Adrenal gland (tissue), 5 donors: ENCODE measurements around the gene STX8.

Experiments used
- CTCF ChIP-seq, 6 experiments: fragments of 450-650 bp in 4 of 6; fragments of 200-600 bp in 2 of 6; sonication (generic) in 1 of 6; IDR thresholded peaks; 1 replicate in 5 of 6; 2 replicates in 1 of 6; pipeline versions ENCODE4 v1.5.1 to v1.8.0; 2016 to 2021; ENCODE audit warnings: antibody characterized with exemption in 6 of 6, mild to moderate bottlenecking in 2 of 6, moderate library complexity in 1 of 6
- POLR2A ChIP-seq, 2 donors: fragments of 450-650 bp; IDR thresholded peaks; one replicate each; pipeline ENCODE4 v1.6.1; 2017; ENCODE audit warnings: antibody characterized with exemption in 2 of 2, mild to moderate bottlenecking in 2 of 2, moderate library complexity in 1 of 2
- donor health status: DM: no; HTN: no; CAD: no.

GRCh38 chr17:9557161-9557755 lies 18.4 kb downstream of the STX8 start:
- TF ChIP-seq POLR2A (IDR thresholded peaks at IDR 0.05) (no peak), CTCF (IDR thresholded peaks at IDR 0.05) (no peak)
